Stimulated activated CD8-positive, alpha-beta memory T cell treated with anti-CD3 and anti-CD28 coated beads, Interleukin-4, amount 100 ng/mL, for 1 hour (primary cell): ENCODE results near the gene UBE2S.
"Not testable (repeated sequence)": the region's sequence is repeated elsewhere in the genome, so short reads cannot be mapped to it uniquely, and the experiment has no call there.

Source experiments
- DNase-seq, 2 donors: peaks; one replicate each; pipeline ENCODE4 v3.0.0-alpha.2; 2020; ENCODE audit warnings: low read depth in 2 of 2, low spot score in 1 of 2

The UBE2S gene

GRCh38 chr19:55440411-55441105, 33.0 kb upstream of the UBE2S start:
- DNase-seq = no peak

GRCh38 chr19:55439052-55439451, 31.5 kb upstream of the UBE2S start:
- no peak for DNase-seq

GRCh38 chr19:55437410-55437809, 29.8 kb upstream of the UBE2S start:
- no peak for DNase-seq

DNA sequence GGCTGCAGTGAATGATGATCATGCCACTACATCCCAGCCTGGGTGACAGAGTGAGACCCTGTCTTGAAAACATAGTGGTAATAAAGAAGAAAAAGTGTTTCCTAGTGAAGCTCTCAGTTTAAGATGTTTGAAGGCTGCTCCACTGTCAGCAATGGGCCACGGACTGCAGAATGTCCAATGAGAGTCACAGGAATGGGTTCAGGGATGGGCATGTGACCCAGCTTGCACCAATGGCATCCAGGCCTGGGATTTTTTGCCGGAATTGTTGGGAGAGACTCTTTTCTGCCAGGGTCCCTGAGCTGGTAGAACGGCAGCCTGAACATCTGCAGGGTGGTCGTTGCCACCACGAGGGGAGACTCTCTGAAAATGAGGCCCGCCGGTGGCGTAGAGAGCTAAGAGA, 29.3 kb upstream of the UBE2S start:
- no peak for DNase-seq

DNA sequence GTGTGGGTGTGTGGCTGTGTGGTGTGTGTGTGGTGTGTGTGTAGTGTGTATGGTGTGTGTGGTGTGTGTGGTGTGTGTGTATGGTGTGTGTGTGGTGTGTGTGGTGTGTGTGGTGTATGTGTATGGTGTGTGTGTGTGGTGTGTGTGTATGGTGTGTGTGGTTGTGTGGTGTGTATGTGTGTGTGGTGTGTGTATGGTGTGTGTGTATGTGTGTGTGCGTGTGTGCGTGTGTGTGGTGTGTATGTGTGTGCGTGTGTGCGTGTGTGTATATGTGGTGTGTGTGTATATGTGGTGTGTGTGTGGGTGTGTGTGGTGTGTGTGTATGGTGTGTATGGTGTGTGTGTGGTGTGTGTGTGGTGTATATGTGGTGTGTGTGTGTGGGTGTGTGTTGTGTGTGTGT, 27.4 kb upstream of the UBE2S start:
- no peak for DNase-seq

DNA sequence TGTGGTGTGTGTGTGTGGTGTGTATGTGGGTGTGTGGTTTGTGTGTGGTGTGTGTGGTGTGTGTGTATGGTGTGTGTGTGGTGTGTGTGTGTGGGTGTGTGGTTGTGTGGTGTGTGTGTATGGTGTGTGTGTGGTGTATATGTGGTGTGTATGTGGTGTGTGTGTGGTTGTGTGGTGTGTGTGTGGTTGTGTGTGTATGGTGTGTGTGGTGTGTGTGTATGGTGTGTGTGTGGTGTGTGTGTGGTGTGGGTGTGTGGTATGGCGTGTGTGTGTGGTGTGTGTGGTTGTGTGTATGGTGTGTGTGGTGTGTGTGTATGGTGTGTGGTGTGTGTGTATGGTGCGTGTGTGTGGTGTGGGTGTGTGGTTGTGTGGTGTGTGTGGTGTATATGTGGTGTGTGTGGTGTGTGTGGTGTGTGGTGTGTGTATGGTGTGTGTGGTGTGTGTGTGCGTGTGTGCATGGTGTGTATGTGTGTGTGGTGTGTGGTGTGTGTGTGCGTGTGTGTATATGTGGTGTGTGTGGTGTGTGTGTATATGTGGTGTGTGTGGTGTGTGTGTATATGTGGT, 26.9 kb upstream of the UBE2S start:
- no peak for DNase-seq

DNA sequence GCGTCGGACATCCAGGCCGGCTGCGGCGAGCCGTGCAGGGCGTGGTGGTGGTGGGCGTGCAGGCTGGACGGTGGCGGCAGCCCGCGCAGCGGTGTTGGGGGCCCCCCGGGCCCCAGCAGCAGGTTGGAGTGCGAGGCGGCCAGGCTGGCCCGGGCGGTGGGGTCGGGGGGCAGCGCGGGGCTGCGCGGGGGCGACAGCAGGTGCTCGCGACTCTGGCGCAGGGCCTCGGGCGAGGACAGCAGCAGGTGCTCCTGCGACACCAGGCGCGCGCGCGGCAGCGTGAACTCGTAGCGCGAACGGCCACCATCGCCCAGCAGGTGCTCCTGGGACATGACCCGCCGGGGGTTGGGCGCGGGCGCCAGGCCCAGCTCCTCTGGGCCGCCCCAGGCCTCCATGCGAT, 25.7 kb upstream of the UBE2S start:
- no peak for DNase-seq

DNA sequence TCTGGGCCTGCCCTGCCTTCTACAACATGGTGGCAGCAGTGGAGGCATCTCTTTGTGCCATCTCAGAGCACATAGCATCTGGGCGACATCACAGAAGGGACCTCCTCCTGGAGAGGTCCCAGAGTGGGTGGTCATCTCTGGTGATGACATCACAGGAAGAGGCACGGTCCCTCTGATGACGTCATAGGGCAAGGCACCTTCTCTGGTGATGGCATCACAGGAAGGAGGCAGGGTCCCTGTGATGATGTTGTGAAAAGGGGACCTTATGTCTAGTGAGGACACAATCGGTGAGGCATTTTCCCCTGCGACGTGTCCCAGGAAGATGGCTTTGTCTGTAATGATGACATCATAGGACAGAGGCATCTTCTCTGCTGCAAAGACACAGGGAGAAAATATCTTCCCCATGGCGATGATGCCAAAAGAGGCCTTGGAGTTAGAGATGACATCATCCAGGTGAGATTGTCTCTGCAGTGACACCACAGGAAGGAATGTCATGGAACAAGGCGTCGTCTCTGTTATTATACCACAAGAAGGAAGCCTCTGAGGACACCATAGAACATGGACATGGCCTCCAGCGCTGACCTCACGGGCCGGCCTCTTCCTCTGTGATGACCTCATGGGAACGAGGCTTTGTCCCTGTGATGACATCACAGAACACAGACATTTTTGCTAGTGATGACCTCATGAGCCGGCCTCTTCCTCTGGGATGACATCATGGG, 24.8 kb upstream of the UBE2S start:
- DNase-seq = no peak

DNA sequence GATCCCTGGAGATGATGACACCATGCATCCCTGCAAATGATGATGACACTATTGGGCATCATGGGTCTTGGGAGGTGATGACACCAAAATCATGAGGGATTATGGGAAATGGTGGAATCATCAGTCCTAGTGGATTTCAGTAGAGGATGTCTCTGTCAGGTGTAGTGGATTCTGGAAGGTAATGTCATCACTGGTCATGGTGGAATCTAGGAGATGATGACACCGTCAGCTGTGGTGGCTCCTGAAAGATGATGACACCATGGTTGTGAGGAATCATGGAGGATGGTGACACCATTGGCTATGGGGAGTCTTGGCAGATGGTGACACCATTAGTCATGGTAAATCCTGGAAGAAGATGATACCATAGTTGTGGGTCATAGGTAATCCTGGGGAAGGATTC, 23.6 kb upstream of the UBE2S start:
- DNase-seq = no peak

DNA sequence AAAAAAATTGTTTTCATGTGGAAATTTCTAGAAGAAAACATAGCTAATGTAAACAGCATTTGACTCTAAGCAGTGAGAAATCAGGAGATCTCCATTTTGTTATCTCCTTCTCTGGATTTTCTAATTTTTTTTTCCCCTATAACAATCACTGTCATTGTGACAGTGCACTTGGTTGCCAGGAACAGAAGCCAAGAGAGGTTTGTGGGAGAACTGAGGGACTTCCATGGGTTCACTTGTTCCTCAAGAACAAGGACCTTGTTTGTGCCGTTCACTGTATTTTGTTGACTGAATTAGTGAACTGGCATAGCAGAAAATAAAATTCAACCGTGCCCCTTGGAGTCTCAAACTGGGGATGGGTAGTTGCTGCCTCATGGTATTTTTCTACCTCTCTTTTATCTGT, 18.5 kb upstream of the UBE2S start:
- DNase-seq = no peak

GRCh38 chr19:55424518-55424917, 16.9 kb upstream of the UBE2S start:
- DNase-seq = no peak

DNA sequence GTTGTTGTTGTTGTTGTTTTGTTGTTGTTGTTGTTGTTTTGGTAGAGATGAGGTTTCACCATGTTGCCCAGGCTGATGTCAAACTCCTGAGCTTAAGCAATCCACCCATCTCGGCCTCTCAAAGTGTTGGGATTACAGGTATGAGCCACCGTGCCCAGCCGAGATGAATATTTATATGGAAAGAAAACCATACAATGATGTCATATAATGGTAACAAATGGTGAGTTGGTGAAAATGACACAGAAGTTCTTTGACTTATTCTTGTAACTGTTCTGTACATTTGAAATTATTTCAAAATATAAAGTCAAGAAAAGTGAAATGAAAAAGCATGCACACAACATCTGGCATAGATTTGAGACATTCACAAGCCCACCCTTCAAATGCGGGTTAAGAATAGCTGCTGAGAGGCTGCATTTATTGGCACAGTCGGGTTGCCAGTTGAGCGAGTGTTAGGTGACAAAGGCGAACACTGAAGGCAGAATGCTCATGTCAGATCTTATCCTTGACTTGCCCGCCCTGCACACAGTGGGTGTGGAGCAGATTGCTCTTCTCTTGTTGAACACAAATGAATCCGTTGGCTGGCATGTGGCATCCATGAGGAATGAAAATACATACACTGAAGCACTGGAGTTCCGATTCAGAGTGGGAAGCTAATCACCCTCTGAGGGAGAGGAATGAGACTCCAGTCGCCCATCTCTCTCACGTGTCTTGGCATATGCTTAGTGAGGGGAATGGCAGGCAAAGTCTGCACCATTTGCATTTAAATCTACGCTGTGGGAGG, 15.8 kb upstream of the UBE2S start:
- no peak for DNase-seq

DNA sequence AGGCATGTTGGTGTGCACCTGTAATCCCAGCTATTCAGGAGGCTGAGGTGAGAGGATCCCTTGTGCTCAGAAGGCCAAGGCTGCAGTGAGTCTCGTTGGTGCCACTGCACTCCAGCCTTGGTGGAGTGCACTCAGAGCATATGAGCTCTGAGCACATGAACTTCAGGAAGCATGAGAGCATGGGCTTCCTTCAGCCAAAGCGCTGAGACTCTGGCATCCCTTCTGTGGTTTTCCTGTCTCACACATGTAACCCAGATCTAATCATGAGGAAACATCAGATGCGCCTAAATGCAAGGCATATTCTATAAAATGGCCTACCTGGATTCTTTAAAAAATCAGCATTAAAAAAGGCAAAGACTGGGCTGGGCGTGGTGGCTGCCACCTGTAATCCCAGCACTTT, 13.7 kb upstream of the UBE2S start:
- DNase-seq = not testable (repeated sequence)

DNA sequence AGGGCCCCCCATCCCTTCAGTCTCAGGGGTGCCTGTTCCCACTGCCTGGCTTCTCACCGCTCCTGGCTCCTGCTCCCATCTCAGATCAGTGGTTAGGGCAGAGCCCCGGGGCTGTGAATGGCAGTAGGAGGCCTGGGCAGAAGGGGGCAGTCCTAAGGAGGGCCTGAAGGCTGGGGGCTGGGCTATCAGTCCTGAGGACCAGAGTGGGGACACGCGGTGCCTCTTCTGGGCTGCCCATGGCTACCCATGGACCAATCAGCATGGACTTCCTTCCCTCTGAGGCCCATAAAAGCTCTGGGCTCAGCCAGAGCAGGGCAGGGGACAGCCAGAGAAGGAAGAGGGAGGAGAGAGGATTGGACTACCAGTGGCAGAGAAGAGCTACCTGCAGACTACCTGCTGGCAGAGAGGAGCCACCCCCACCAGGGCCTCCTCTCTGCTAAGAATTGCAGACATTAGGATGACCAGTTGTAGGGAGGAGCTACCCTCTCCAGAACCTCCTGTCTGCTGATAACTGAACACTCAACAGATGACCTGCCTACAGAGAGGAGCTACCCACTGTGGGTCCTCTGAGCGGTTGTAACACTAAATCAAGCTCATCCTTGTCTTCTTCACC, 12.1 kb upstream of the UBE2S start:
- DNase-seq = no peak

- no peak for DNase-seq
Observed at GRCh38 chr19:55419103-55419502, 11.5 kb upstream of the UBE2S start.

- peak in 1 of 2 donors; percentile 26 for DNase-seq
Observed at GRCh38 chr19:55418185-55418584, 10.6 kb upstream of the UBE2S start.

GRCh38 chr19:55410168-55410567, 2.6 kb upstream of the UBE2S start:
- DNase-seq = no peak

- not testable (repeated sequence) for DNase-seq
Observed at GRCh38 chr19:55409179-55409578, 1.6 kb upstream of the UBE2S start.

- DNase-seq = no peak
Observed at GRCh38 chr19:55408533-55408872, 915 bp upstream of the UBE2S start.

DNA sequence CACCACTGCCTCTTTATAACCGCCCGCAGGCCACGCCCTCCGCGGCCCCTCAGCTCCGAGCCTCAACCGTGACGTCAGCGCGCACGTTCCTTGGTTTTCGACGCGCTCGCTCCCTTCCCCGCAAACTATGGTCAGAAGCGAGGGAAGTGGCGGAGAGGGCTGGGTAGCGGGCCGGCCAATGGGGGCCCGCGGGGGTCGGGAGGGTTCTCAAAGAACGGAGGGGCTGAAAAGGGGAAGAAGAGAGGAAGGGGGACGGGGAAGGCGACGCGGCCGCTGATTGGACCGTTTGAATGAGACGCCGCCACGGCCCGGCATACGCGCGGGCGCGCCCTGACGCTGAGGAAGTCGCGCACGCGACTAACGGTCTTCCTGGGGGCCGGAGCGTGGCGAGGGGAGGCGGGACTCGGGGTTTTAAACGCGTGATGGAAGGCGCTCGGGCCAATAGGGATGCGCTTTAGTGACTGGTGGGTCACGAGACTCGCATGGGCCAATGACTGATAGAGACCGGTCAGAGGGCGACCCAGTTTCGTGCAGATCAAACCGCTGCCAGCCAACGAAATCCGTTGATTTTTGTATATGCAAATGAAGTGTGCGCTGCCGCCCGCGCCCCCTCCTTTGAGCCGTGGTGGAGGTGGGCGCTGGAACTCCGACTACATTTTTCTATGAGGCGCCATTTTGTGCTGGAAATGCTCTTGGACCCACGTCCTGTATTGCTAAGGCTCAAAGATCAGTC, 378 bp upstream of the UBE2S start:
- DNase-seq = peak; percentile 90 to 94
